ENCODE measurements around the gene UNC13D. TPM values are rescaled to one million over a fixed set of nuclear protein-coding genes. Genes with fewer than 3 reads are reported as not detected.
A peak's percentile ranks its signal among the peaks of the same experiment; 100 is the strongest.

UNC13D gene
- total and polyA plus RNA-seq, 9 of the 15 experiments (the other 6 are each of a cell fraction or from before 2014, with no cell fraction given): 0.86 to 244 (median 69.2) TPM

GRCh38 chr17:75783069-75783783 lies 61.0 kb downstream of the UNC13D start (continued):
- TF ChIP-seq POLR2AphosphoS2 (IDR thresholded peaks at IDR 0.05; ENCODE audit: low read length) (no peak), ZNF79 (CRISPR knock-in tag; IDR thresholded peaks at IDR 0.05; ENCODE audit: low read depth) (no peak), ELF2 (CRISPR knock-in tag; IDR thresholded peaks at IDR 0.05) (no peak), ATF2 (CRISPR knock-in tag; IDR thresholded peaks at IDR 0.05) (no peak), KDM1A (IDR thresholded peaks at IDR 0.05) (peak in 1 of 2 experiments; percentile 3; a peak in 1 of 4 replicates), BRD4 (IDR thresholded peaks at IDR 0.05) (no peak), ARID2 (IDR thresholded peaks at IDR 0.05) (no peak), ZNF644 (tag; IDR thresholded peaks at IDR 0.05; ENCODE audit: low read depth) (no peak), BCOR (IDR thresholded peaks at IDR 0.05) (peak; percentile 91), GMEB1 (CRISPR knock-in tag; IDR thresholded peaks at IDR 0.05) (no peak), BMI1 (IDR thresholded peaks at IDR 0.05; ENCODE audit: low read length) (no peak), NR1H2 (CRISPR knock-in tag; IDR thresholded peaks at IDR 0.05) (no peak), CXXC5 (CRISPR knock-in tag; IDR thresholded peaks at IDR 0.05) (no peak), FUS (optimal IDR thresholded peaks at IDR 0.05; ENCODE audit: low read depth, low read length) (no peak), RBM39 (optimal IDR thresholded peaks at IDR 0.05; ENCODE audit: low read depth, low read length) (no peak), ZNF592 (IDR thresholded peaks at IDR 0.05) (peak; percentile 70), ARID3B (CRISPR knock-in tag; IDR thresholded peaks at IDR 0.05; ENCODE audit: borderline replicate concordance) (no peak), KDM2B (CRISPR knock-in tag; IDR thresholded peaks at IDR 0.05) (no peak), MECOM (CRISPR knock-in tag; IDR thresholded peaks at IDR 0.05) (0 out of 2 replicates have a peak, but pooled peaks have one; percentile 22)
- TF ChIP-seq, protein P1, sequence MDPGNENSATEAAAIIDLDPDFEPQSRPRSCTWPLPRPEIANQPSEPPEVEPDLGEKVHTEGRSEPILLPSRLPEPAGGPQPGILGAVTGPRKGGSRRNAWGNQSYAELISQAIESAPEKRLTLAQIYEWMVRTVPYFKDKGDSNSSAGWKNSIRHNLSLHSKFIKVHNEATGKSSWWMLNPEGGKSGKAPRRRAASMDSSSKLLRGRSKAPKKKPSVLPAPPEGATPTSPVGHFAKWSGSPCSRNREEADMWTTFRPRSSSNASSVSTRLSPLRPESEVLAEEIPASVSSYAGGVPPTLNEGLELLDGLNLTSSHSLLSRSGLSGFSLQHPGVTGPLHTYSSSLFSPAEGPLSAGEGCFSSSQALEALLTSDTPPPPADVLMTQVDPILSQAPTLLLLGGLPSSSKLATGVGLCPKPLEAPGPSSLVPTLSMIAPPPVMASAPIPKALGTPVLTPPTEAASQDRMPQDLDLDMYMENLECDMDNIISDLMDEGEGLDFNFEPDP (CRISPR knock-in tag; IDR thresholded peaks at IDR 0.05): no peak
